KOPT-K1 (cell line): ENCODE data around the gene LRMDA.

Source experiments
- H3K27ac ChIP-seq: fragments of 200-600 bp; sonication (generic); 2 replicates; pipeline ENCODE4 v1.5.1; 2016; ENCODE audit warnings: antibody characterized with exemption, mild to moderate bottlenecking, low read depth, low read length; ENCODE audit not compliant: poor library complexity, severe bottlenecking
- H3K36me3 ChIP-seq: fragments of 200-600 bp; sonication (generic); 2 replicates; pipeline ENCODE4 v1.5.1; 2017; ENCODE audit warnings: antibody characterized with exemption, mild to moderate bottlenecking, low read length, moderate library complexity; ENCODE audit not compliant: insufficient read depth
- H3K9me3 ChIP-seq: fragments of 200-600 bp; sonication (generic); 2 replicates; pipeline ENCODE4 v1.5.1; 2017; ENCODE audit warnings: antibody characterized with exemption, low read length, mild to moderate bottlenecking; ENCODE audit not compliant: insufficient read depth, poor library complexity, severe bottlenecking

LRMDA gene

GRCh38 chr10:76354921-76355320, 923.5 kb downstream of the LRMDA start:
- no peaks in the 10 kb centered on the region for H3K36me3 ChIP-seq
- H3K27ac ChIP-seq = no peak overlapping the region
- H3K9me3 ChIP-seq = no peaks in the 10 kb centered on the region

- Histone ChIP-seq H3K36me3 (no peaks in the 10 kb centered on the region), H3K9me3 (no peaks in the 10 kb centered on the region), H3K27ac (no peak overlapping the region)
Measured at GRCh38 chr10:76356557-76356956, 925.1 kb downstream of the LRMDA start.

GRCh38 chr10:76357726-76358415, 926.4 kb downstream of the LRMDA start:
- H3K27ac ChIP-seq = no peak overlapping the region
- no peaks in the 10 kb centered on the region for H3K9me3 ChIP-seq
- no peaks in the 10 kb centered on the region for H3K36me3 ChIP-seq

- H3K27ac ChIP-seq = no peak overlapping the region
- H3K36me3 ChIP-seq = no peaks in the 10 kb centered on the region
- H3K9me3 ChIP-seq = no peaks in the 10 kb centered on the region
Measured at GRCh38 chr10:76358743-76359395, 927.4 kb downstream of the LRMDA start.

- Histone ChIP-seq H3K36me3 (no peaks in the 10 kb centered on the region), H3K9me3 (no peaks in the 10 kb centered on the region), H3K27ac (no peak overlapping the region)
Measured at GRCh38 chr10:76375761-76376160, 944.3 kb downstream of the LRMDA start.

GRCh38 chr10:76382381-76382851, 951.0 kb downstream of the LRMDA start:
- Histone ChIP-seq H3K9me3 (no peaks in the 10 kb centered on the region), H3K27ac (no peak overlapping the region), H3K36me3 (no peaks in the 10 kb centered on the region)

GRCh38 chr10:76388321-76389023, 957.0 kb downstream of the LRMDA start:
- no peak overlapping the region for H3K27ac ChIP-seq
- H3K9me3 ChIP-seq = no peaks in the 10 kb centered on the region
- H3K36me3 ChIP-seq = no peaks in the 10 kb centered on the region

GRCh38 chr10:76393875-76394706, 962.7 kb downstream of the LRMDA start:
- Histone ChIP-seq H3K27ac (no peak overlapping the region), H3K36me3 (no peaks in the 10 kb centered on the region), H3K9me3 (no peaks in the 10 kb centered on the region)

GRCh38 chr10:76394707-76395042, 963.3 kb downstream of the LRMDA start:
- no peak overlapping the region for H3K27ac ChIP-seq
- no peaks in the 10 kb centered on the region for H3K9me3 ChIP-seq

GRCh38 chr10:76395251-76395650, 963.8 kb downstream of the LRMDA start:
- no peaks in the 10 kb centered on the region for H3K9me3 ChIP-seq
- H3K27ac ChIP-seq = no peak overlapping the region
- no peaks in the 10 kb centered on the region for H3K36me3 ChIP-seq

More at GRCh38 chr10:76394707-76395042, 963.3 kb downstream of the LRMDA start:
- no peaks in the 10 kb centered on the region for H3K36me3 ChIP-seq

GRCh38 chr10:76396134-76396533, 964.7 kb downstream of the LRMDA start:
- H3K27ac ChIP-seq = no peak overlapping the region
- H3K36me3 ChIP-seq = no peaks in the 10 kb centered on the region
- H3K9me3 ChIP-seq = no peaks in the 10 kb centered on the region

GRCh38 chr10:76397181-76398042, 966.0 kb downstream of the LRMDA start:
- Histone ChIP-seq H3K36me3 (no peaks in the 10 kb centered on the region), H3K27ac (no peak overlapping the region), H3K9me3 (no peaks in the 10 kb centered on the region)

- no peaks in the 10 kb centered on the region for H3K9me3 ChIP-seq
- no peaks in the 10 kb centered on the region for H3K36me3 ChIP-seq
- no peak overlapping the region for H3K27ac ChIP-seq
Measured at GRCh38 chr10:76398043-76398710, 966.8 kb downstream of the LRMDA start.

GRCh38 chr10:76399226-76399625, 967.8 kb downstream of the LRMDA start:
- Histone ChIP-seq H3K9me3 (no peaks in the 10 kb centered on the region), H3K27ac (no peak overlapping the region), H3K36me3 (no peaks in the 10 kb centered on the region)
